A172 (cell line): Measurements from ENCODE around the gene CCDC121. TPM values are rescaled to one million over a fixed set of nuclear protein-coding genes. Genes with fewer than 3 reads are reported as not detected.
"Not testable (repeated sequence)": the region's sequence is repeated elsewhere in the genome, so short reads cannot be mapped to it uniquely, and the experiment has no call there.

Experiments
- DNase-seq: peaks from one replicate; pipeline ENCODE4 v3.0.0-alpha.2; 2015; ENCODE audit warnings: low spot score
- total RNA-seq: library from RNA; depleted of rRNA; stranded (reverse); fragments of >200 nt; shearing (Covaris generic); gene quantifications from 2 replicates; pipeline ENCODE4 v1.2.3, GENCODE V29; 2014

Gene CCDC121
- total RNA-seq, 1 experiment from 2014 or later = 1.6 TPM

DNA sequence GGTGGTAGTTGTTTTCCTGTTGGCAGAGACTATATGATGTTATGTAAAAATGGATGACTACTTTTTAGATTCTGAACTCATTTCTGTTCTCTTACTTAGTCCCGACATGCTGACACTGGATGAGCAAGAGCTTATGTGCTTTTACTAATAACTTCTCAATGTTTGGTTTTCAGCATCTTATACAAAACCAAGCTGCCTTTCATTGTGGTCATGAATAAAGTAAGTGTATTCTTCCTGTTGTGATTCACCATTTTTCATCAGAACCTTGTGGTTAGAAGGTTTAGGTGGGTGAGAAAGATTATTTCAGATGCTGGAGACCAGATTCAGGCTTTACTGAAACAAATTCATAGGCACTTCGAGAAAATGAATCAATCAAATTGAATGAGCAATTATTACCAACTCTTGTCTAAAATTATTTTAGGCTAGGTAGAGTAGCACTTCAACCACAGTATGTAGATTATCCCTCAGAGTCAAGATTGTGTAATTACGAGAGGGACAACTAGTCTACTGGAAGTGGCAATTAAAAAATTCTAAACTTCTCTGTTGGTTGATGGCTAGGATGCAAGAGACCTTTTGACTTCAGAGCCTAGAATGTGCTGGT, 9.3 kb upstream of the CCDC121 start:
- peak; percentile 76 for DNase-seq

DNA sequence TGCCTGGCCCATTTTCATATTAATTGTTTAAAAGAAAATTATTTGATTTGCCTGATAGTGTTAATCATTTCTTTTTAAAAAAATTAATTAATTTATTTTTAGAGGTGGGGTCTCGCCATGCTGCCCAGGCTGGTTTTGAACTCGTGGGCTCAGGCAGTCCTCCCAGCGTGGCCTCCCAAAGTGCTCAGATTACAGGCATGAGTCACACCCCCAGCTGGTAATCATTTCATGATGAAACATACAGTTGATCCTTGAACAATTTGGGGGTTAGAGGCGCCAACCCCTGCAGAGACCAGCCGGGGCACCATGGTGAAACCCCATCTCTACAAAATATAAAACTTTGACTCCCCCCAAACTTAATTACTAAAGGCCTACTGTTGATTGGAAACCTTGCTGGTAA, 8.0 kb upstream of the CCDC121 start:
- DNase-seq = no peak

DNA sequence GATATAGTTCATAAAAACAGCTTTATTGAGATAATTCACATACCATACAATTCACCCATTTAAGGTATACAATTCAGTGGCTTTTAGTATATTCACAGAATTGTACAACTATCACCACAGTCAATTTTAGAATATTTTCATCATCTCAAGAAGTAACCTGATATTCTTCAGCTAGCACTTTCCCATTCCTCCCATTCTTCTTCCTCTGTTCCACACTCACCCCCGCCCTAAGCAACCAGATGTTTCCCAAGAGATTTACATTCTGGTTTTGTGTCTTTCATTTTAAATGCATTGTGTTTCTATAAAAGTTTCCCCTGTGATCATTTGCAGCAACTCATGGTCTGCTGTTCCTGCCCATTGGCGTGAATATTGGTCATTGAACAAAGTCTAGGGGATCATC, 5.5 kb upstream of the CCDC121 start:
- no peak for DNase-seq

DNA sequence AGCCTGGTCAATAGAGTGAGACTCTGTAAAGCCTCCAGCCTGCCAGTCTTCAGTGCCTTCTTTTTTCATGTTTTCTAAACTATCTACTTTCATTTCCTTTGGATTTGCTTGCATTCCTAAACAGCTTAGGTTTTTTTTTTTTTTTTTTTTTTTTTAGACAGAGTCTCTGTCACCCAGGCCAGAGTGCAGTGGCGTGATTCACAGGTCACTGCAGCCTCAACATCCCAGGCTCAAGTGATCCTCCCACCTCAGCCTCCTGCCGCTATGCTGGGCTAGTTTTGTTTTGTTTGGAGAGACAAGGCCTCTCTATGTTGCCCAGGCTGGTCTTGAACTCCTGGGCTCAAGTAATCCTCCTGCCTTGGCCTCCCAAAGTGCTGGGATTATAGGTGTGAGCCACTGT, 1.4 kb upstream of the CCDC121 start:
- DNase-seq = not testable (repeated sequence)

DNA sequence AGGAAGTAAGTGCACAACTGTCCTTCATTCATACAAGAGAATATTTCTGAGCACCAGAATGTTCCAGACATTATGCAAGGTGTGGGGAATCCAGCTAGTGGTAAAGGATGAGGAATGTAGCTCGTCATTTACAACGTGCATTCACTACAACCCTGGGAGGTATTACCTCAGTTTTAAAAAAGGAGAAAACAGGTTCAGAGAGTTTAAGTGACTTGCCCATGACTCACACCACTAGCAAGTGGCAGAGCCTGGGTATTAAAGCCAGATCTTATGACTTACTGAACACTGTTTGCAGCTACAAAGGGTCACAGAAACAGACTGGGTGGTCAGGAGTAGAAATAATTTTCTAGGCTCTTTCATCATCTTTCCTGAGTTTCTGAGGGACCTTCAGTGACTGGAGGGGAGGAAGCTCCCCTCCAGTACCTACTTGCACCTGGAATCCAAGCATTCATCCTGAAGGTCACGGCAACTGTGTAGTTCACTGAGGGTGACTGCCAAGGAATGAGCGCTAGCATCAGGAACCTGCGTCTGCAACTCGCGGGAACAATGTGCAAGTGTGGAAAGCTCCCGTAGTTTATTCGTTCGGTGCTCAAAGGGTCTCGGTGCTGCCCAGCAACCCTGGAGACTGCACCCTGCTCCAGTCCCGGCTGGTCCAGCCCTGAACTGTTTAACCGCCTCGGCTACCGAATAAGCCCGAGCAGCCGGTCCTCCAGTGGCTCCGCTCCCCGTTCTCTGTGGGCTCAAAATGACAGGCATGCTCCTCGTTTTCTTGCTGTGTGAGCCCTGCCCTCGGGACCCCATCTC, 647 bp downstream of the CCDC121 start:
- peak; percentile 93 for DNase-seq

DNA sequence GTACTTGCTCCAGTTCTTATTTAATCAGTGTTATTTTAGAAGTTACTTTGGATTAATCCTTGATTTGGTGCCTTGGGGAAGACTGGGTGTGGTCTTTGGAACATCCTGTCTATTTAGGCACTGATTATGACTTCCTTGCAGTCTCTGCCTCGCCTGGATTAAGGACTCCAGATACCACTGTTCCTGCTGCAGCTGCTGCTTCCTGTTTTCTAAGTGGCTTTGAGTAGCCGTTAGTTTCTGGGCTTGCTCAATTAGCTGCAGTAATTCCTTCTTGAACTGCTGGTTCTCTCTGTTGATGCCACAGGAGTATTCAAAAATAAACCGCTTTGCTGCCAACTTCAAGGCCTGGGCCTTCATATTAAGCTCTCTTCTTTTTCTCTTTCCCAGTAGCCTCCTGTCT, 1.9 kb downstream of the CCDC121 start:
- peak; percentile 61 for DNase-seq

DNA sequence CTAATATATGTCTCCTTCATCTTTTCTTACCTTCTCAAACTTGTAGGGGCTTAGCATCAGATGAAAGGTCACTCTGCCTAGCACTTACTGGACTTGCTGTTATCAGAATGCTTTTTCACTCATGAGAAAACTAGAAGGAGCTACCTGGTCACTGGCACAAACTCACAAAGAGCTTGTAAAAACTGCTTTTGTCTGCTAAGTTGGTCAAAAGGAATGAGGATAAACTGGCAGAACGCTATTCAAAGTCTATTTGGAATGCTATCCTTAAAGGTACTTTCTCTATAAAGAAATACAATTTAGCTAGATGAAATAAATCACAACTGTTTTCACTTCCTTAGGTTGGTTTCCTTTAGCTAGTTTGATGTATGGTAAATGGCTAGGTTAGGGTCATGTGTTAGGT, 2.5 kb downstream of the CCDC121 start:
- not testable (repeated sequence) for DNase-seq

DNA sequence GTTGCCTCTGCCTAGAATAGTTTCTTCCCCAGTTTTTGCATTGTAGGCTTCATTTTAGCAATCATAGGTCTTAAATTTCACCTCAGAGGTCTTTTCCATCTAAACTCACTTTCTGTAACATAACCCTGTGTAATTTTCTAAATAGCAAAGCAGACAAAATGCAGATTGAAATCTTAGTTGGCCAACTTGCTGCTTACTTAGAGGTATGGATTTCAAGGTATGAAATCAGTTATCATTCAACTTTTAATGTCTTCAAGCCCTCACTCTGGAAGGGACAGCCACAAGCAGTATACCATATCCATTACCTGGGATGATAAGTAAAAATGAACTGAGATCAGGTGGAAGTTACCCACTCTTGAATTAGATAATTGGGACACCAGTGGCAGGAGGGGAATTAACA, 3.9 kb downstream of the CCDC121 start:
- no peak for DNase-seq

DNA sequence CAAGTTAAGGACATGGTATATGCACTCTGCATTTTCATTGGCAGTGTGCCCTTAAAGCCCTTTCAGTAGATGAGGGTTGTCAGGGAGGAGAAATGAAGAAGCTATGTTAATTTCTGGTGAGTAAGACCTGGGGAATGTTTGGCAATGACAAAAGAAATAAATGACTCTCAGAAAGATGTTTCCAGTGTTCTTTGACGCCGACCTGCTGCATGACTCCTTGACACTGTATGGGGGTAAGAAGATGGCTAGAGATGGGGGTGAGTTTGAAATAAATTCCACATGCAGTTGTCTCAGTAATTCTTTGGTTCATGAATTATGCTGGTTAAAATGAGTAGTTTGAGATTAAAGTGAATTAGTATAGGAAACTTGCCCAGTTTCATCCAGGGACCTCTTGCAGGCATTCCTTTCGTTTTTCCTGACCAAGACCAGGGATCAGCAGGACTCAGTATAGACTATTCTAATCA, 5.9 kb downstream of the CCDC121 start:
- DNase-seq = peak; percentile 94

DNA sequence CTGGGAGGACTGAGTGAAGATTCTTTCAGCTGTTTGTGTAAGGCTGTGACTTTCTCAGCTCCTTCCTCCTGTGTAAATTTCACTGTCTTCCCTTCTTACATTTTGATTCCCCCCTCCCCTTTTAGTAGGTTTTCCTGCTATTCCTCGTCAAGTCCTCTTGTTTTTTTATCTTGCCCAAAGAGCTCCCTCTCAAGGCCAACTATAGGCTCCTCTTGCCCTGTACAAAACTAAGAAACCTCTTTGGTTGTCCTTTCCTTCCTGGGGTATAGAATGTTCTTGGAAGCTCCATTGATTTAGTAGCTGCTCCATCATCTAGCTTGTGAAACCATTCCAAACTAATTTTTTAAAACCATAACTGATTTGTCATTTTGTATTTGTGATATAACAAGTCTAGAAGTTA, 7.3 kb downstream of the CCDC121 start:
- no peak for DNase-seq

DNA sequence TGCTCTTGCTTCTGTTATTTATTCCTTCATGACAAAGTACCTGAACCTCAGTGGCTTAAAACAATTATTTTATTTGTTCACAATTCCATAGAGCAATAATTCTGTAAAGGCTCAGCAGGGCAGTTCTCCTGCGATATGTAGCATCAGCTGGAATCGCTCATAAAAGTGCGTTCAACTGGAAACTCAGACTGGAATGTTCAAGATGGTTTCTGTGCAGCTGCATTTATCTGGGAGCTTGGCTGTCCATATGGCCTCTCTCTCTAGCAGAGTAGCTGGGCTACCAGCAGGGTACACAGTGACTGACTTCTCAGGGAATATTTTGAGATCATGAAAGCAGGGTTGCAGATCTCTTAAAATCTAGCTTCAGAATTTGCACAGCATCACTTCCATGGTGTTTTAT, 13.5 kb downstream of the CCDC121 start:
- DNase-seq = no peak

DNA sequence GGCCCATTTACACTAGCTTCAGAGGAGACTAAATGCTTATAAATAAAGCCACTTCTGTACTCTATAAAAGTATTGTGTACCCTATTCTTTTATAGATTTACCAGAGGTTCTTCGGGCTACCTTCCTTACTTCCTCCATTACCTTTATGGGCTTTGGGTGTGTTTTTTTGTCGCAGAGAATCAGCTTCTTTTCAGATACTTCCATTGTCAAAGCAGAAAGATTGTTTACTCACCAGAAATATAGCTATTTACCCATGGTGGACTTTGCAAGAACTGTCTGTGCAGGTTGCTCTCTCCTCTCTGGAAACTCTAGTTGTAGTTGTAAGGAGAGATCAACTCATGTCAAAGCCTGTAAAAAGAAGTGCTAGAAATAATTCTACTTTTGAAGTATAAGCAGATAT, 14.8 kb downstream of the CCDC121 start:
- DNase-seq = no peak

DNA sequence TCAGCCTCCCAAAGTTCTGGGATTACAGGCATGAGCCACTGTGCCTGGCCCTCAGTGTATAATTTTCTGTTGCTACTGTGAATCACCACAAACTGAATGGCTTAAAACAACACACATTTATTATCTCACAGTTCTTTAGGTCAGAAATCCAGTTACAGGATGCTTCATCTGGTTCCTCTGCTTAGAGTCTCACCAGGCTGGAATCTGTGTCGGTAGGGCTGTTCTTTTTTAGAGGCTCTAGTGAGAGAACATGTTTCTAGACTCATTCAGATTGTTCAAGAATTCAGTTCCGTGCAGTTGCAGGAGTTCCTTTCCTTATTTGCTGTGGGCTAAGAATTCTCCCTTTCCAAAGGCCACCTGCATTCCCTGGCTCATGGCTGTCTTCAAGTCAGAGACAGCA, 22.2 kb downstream of the CCDC121 start:
- DNase-seq = no peak

DNA sequence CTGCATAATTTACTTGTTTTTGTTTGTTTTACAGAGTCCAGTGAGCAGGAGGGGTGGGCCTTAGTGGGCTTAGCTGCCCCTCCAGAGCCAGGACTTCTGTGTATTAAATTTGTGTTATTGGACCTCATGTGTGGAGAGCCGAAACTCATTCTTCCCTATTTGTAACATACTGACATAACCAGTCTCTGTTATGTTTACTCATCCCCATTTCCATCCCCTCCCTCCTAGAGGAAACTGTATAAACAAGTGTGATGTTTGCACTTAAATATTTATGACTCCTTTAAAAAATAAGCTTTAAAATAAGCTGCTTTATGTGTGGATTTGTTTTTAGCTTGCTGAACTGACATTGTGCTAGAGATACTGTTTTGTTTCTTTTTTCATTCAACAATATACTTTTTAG, 32.2 kb downstream of the CCDC121 start:
- DNase-seq = no peak

DNA sequence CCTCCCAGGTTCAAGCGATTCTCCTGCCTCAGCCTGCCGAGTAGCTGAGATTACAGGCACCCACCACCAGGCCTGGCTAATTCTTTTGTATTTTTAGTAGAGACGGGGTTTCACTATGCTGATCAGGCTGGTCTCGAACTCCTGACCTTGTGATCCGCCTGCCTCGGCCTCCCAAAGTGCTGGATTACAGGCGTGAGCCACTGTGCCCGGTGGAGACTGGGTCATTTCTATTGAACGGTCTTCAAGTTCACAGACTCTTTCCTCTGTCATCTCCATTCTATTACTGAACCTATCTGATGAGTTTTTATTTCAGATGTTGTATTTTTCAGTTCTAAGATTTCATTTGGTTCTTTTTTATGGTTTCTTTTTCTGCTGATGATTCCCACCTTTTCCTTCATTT, 33.4 kb downstream of the CCDC121 start:
- DNase-seq = not testable (repeated sequence)

DNA sequence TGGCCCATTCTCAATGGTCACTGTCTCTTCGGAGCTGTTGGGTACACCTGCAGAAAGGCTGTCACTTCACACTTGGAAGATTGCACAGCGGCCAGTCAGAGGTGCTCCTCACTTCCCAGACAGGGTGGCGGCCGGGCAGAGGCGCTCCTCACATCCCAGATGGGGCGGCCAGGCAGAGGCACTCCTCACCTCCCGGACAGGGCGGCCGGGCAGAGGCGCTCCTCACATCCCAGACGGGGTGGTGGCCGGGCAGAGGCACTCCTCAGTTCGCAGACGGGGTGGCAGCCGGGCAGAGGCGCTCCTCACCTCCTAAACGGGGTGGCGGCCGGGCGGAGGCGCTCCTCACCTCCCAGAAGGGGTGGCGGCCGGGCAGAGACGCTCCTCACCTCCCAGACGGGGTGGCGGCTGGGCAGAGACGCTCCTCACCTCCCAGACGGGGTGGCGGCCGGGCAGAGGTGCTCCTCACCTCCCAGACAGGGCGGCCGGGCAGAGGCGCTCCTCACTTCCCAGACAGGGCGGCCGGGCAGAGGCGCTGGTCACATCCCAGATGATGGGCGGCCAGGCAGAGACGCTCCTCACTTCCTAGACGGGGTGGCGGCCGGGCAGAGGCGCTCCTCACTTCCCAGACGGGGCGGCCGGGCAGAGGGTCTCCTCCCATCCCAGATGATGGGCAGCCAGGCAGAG, 34.6 kb downstream of the CCDC121 start:
- not testable (repeated sequence) for DNase-seq

DNA sequence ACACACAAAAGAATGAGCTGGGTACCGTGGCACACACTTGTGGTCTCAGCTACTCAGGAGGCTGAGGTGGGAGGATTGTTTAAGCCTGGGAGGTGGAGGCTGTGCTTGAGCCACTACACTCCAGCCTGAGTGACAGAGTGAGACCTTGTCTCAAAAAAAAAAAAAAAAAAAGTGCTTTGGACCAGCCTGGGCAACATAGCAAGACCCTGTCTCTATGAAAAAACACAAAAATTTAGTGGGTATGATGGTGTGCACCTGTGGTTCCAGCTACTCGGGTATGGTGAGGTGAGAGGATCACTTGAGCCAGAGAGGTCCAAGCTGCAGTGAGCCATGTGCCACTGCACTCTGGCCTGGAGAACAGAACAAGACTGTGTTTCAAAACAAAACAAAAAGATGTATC, 35.6 kb downstream of the CCDC121 start:
- no peak for DNase-seq

DNA sequence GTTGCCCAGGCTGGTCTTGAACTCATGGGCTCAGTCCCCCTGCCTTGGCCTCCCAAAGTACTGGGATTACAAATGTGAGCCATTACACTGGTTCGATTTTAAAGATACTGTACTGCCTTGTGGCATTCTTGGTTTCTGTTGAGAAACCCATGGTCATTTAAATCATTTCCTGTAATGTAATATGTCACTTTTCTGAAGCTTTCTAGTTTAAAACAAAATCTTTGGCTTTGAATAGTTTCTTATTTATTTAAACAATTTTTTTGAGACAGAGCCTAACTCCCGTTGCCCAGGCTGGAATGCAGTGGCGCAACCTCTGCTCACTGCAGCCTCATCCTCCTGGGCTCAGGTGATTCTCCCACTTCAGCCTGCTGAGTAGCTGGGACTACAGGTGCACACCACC, 37.1 kb downstream of the CCDC121 start:
- DNase-seq = no peak

DNA sequence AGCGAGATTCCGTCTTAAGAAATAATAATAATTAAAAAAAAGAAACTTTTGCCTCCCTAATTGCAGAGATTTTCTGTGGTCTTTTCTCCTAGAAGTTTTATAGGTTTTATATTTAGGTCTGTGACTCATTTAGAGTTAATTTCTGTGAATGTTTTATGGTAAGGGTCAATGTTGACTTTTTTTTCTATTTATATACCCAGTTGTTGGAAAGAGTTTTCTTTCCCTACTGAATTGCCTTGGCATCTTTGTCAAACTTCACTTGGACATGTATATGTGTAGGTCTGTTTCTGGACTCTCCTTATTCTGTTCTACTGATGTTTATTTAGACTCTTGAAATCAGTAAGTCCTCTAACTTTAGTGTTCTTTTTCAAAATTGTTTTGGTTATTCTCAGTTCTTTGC, 40.5 kb downstream of the CCDC121 start:
- DNase-seq = no peak

DNA sequence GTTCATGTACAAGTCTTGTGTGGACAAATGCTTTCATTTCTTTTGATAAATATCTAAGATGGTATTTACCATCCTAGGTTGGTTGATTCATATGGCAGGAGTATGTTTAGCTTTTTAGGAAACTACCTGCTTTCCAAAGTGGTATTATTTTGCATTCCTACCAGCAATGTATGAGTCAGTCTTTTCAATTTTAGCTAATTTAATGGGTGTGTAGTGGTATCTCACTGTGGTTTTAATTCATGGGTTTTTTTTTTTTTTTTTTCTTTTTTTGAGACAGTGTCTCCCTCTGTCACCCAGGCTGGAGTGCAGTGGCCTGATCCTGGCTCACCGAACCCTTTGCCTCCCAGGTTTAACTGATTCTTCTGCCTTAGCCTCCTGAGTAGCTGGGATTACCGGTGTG, 41.8 kb downstream of the CCDC121 start:
- DNase-seq = no peak

DNA sequence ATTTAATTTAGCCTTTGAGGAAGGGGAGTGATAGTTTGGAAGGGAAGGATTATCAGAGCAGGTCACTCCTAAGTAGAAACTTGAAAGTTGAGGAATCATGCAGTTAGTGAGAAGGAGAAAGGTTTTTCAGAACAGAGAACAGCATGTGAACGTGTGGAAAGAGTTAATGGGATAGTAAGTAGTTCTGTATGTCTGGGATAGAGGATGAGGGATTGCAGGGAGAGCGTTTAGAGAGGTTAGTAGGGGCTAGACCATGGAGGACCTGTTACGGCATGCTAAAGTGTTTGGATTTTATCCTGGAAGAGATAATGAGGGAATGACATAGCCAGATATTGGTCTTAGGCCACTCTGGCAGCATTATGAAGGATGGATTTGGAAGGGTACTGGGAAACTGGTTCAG, 44.2 kb downstream of the CCDC121 start:
- DNase-seq = no peak

DNA sequence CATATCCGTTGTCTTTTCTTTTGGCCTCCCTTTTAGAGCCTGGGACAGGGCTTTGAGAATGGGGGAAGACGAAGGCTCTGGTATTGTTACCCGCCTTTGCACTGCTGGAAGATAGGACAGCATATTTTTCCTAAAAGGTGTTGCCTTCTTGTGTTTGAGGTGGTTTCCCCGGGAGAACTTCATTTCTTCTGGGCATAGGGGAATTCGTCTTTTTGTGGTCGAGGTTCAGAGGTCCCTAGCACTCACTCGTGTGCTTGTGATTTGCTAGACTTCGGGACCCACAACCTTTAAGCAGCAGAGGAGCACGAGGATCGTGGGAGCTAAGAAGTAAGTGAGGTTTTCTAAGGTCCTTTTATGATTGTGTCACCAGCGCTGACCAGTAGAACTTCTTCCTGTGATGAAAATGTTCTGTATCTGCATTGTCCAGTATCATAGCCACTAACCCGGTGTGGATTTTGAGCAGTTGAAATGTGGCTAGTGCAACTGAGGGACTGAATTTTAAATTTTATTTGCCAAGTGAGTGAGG, 45.4 kb downstream of the CCDC121 start:
- no peak for DNase-seq
